ENCODE data around the gene ATP6V1B1. TPM values are rescaled to one million over a fixed set of nuclear protein-coding genes. Genes with fewer than 3 reads are reported as not detected.

Gene ATP6V1B1
- total and polyA plus RNA-seq, 3 experiments from 2014 or later: not detected

- H3K9me3 Mint-ChIP-seq: no peaks in the 10 kb centered on the region
- Histone ChIP-seq H3K4me1 (ENCODE audit: insufficient read depth, low read length) (no peaks in the 10 kb centered on the region), H3K27ac (ENCODE audit: low read depth, low read length) (no peak overlapping the region), H3K27me3 (ENCODE audit: insufficient read depth, low read length, poor library complexity, severe bottlenecking) (peaks cover 10% of the 10 kb centered on the region), H3K36me3 (ENCODE audit: insufficient read depth, low read length) (no peaks in the 10 kb centered on the region), H3K4me3 (ENCODE audit: low read length) (no peak overlapping the region), H3K9me3 (ENCODE audit: low read length) (no peaks in the 10 kb centered on the region)
- no peaks in the 10 kb centered on the region for H3K36me3 Mint-ChIP-seq
- no peak overlapping the region for H3K27ac Mint-ChIP-seq
- CTCF ChIA-PET: interaction anchor here (0.6 to 4.6 kb wide), 5 partner anchors 8 to 67 kb away, joined by 3 to 21 read pairs (median 4); no protein-coding TSS in a partner anchor
- no peak overlapping the region for H3K4me3 Mint-ChIP-seq
- peaks cover 0 to 1% (median 0%) of the 10 kb centered on the region in 3 donors for H3K4me1 Mint-ChIP-seq
- peak; percentile 31 to 62 (median 58) for DNase-seq
- POLR2A ChIA-PET: no interaction called here
- peaks cover 20 to 42% of the 10 kb centered on the region in 2 donors for H3K27me3 Mint-ChIP-seq
Observed at GRCh38 chr2:70919672-70920366, 15.9 kb upstream of the ATP6V1B1 start.

GRCh38 chr2:70920367-70920715 is 15.4 kb upstream of the ATP6V1B1 start:
- no peak overlapping the region for H3K4me3 Mint-ChIP-seq
- H3K27ac ChIP-seq (ENCODE audit: low read depth, low read length): no peak overlapping the region
- H3K36me3 Mint-ChIP-seq: no peaks in the 10 kb centered on the region
- ChIA-PET CTCF (interaction anchor here (0.6 to 4.6 kb wide), 5 partner anchors 9 to 68 kb away, joined by 3 to 21 read pairs (median 4); no protein-coding TSS in a partner anchor), POLR2A (no interaction called here)
- H3K9me3 ChIP-seq (ENCODE audit: low read length): no peaks in the 10 kb centered on the region
- H3K27ac Mint-ChIP-seq: no peak overlapping the region
- H3K4me3 ChIP-seq (ENCODE audit: low read length): no peak overlapping the region
- H3K27me3 Mint-ChIP-seq: peaks cover 19 to 42% of the 10 kb centered on the region in 2 donors
- H3K4me1 ChIP-seq (ENCODE audit: insufficient read depth, low read length): no peaks in the 10 kb centered on the region
- H3K36me3 ChIP-seq (ENCODE audit: insufficient read depth, low read length): no peaks in the 10 kb centered on the region
- no peak for DNase-seq
- peaks cover 10% of the 10 kb centered on the region for H3K27me3 ChIP-seq (ENCODE audit: insufficient read depth, low read length, poor library complexity, severe bottlenecking)
- H3K4me1 Mint-ChIP-seq: peaks cover 0 to 1% (median 0%) of the 10 kb centered on the region in 3 donors
- H3K9me3 Mint-ChIP-seq: no peaks in the 10 kb centered on the region

GRCh38 chr2:70921031-70921430 is 14.7 kb upstream of the ATP6V1B1 start:
- H3K4me1 ChIP-seq (ENCODE audit: insufficient read depth, low read length): no peaks in the 10 kb centered on the region
- H3K36me3 ChIP-seq (ENCODE audit: insufficient read depth, low read length): no peaks in the 10 kb centered on the region
- no peak overlapping the region for H3K27ac Mint-ChIP-seq
- ChIA-PET POLR2A (no interaction called here), CTCF (interaction anchor here (2.0 to 4.6 kb wide), 2 partner anchors 27 to 50 kb away, joined by 9 to 21 read pairs; no protein-coding TSS in a partner anchor)
- no peak overlapping the region for H3K4me3 Mint-ChIP-seq
- H3K9me3 Mint-ChIP-seq: no peaks in the 10 kb centered on the region
- no peaks in the 10 kb centered on the region for H3K36me3 Mint-ChIP-seq
- H3K4me3 ChIP-seq (ENCODE audit: low read length): no peak overlapping the region
- peaks cover 0 to 1% (median 0%) of the 10 kb centered on the region in 3 donors for H3K4me1 Mint-ChIP-seq
- no peak overlapping the region for H3K27ac ChIP-seq (ENCODE audit: low read depth, low read length)
- H3K9me3 ChIP-seq (ENCODE audit: low read length): no peaks in the 10 kb centered on the region
- H3K27me3 Mint-ChIP-seq: peaks cover 19 to 42% of the 10 kb centered on the region in 2 donors
- DNase-seq: no peak
- H3K27me3 ChIP-seq (ENCODE audit: insufficient read depth, low read length, poor library complexity, severe bottlenecking): peaks cover 10% of the 10 kb centered on the region

- H3K4me1 Mint-ChIP-seq: peaks cover 0 to 1% (median 0%) of the 10 kb centered on the region in 3 donors
- DNase-seq: no peak
- peaks cover 19 to 37% of the 10 kb centered on the region in 2 donors for H3K27me3 Mint-ChIP-seq
- Histone ChIP-seq H3K9me3 (ENCODE audit: low read length) (no peaks in the 10 kb centered on the region), H3K4me3 (ENCODE audit: low read length) (no peak overlapping the region), H3K27me3 (ENCODE audit: insufficient read depth, low read length, poor library complexity, severe bottlenecking) (peaks cover 10% of the 10 kb centered on the region), H3K4me1 (ENCODE audit: insufficient read depth, low read length) (no peaks in the 10 kb centered on the region), H3K27ac (ENCODE audit: low read depth, low read length) (no peak overlapping the region), H3K36me3 (ENCODE audit: insufficient read depth, low read length) (no peaks in the 10 kb centered on the region)
- no peak overlapping the region for H3K27ac Mint-ChIP-seq
- H3K4me3 Mint-ChIP-seq: no peak overlapping the region
- no peaks in the 10 kb centered on the region for H3K36me3 Mint-ChIP-seq
- no peaks in the 10 kb centered on the region for H3K9me3 Mint-ChIP-seq
- POLR2A ChIA-PET: no interaction called here
- CTCF ChIA-PET: interaction anchor here (2.0 to 4.6 kb wide), 2 partner anchors 26 to 51 kb away, joined by 9 to 21 read pairs; no protein-coding TSS in a partner anchor
Observed at GRCh38 chr2:70921839-70922234, 13.9 kb upstream of the ATP6V1B1 start.

- CTCF ChIA-PET: interaction anchor here (2.0 to 4.6 kb wide), 2 partner anchors 26 to 52 kb away, joined by 9 to 21 read pairs; no protein-coding TSS in a partner anchor
- peak overlapping the region in 1 of 8 donors; percentile 64 for H3K27ac Mint-ChIP-seq
- peaks cover 8% of the 10 kb centered on the region for H3K27me3 ChIP-seq (ENCODE audit: insufficient read depth, low read length, poor library complexity, severe bottlenecking)
- no peak overlapping the region for H3K4me3 Mint-ChIP-seq
- POLR2A ChIA-PET: no interaction called here
- H3K27me3 Mint-ChIP-seq: peaks cover 17 to 38% of the 10 kb centered on the region in 2 donors
- H3K4me3 ChIP-seq (ENCODE audit: low read length): no peak overlapping the region
- no peaks in the 10 kb centered on the region for H3K4me1 ChIP-seq (ENCODE audit: insufficient read depth, low read length)
- H3K36me3 ChIP-seq (ENCODE audit: insufficient read depth, low read length): no peaks in the 10 kb centered on the region
- no peaks in the 10 kb centered on the region for H3K9me3 ChIP-seq (ENCODE audit: low read length)
- peaks cover 0 to 1% (median 0%) of the 10 kb centered on the region in 3 donors for H3K4me1 Mint-ChIP-seq
- DNase-seq: no peak
- H3K27ac ChIP-seq (ENCODE audit: low read depth, low read length): no peak overlapping the region
- no peaks in the 10 kb centered on the region for H3K9me3 Mint-ChIP-seq
- H3K36me3 Mint-ChIP-seq: no peaks in the 10 kb centered on the region
Observed at GRCh38 chr2:70922235-70923234, 13.2 kb upstream of the ATP6V1B1 start.

- H3K36me3 Mint-ChIP-seq: no peaks in the 10 kb centered on the region
- H3K27ac ChIP-seq (ENCODE audit: low read depth, low read length): no peak overlapping the region
- H3K9me3 Mint-ChIP-seq: no peaks in the 10 kb centered on the region
- peaks cover 18 to 34% of the 10 kb centered on the region in 2 donors for H3K27me3 Mint-ChIP-seq
- ChIA-PET CTCF (interaction anchor here (4.6 kb wide), 1 partner anchor 53 kb away, joined by 21 read pairs; no protein-coding TSS in a partner anchor), POLR2A (no interaction called here)
- H3K9me3 ChIP-seq (ENCODE audit: low read length): no peaks in the 10 kb centered on the region
- H3K4me1 ChIP-seq (ENCODE audit: insufficient read depth, low read length): no peaks in the 10 kb centered on the region
- DNase-seq: no peak
- no peaks in the 10 kb centered on the region for H3K27me3 ChIP-seq (ENCODE audit: insufficient read depth, low read length, poor library complexity, severe bottlenecking)
- no peak overlapping the region for H3K4me3 ChIP-seq (ENCODE audit: low read length)
- no peak overlapping the region for H3K27ac Mint-ChIP-seq
- H3K4me3 Mint-ChIP-seq: no peak overlapping the region
- peaks cover 0 to 1% (median 0%) of the 10 kb centered on the region in 3 donors for H3K4me1 Mint-ChIP-seq
- H3K36me3 ChIP-seq (ENCODE audit: insufficient read depth, low read length): no peaks in the 10 kb centered on the region
Observed at GRCh38 chr2:70923378-70924015, 12.2 kb upstream of the ATP6V1B1 start.

GRCh38 chr2:70926042-70926441 is 9.7 kb upstream of the ATP6V1B1 start:
- no peak overlapping the region for H3K4me3 Mint-ChIP-seq
- H3K4me3 ChIP-seq (ENCODE audit: low read length): no peak overlapping the region
- no peaks in the 10 kb centered on the region for H3K4me1 ChIP-seq (ENCODE audit: insufficient read depth, low read length)
- ChIA-PET POLR2A (no interaction called here), CTCF (no interaction called here)
- H3K36me3 Mint-ChIP-seq: no peaks in the 10 kb centered on the region
- peaks cover 13 to 27% of the 10 kb centered on the region in 2 donors for H3K27me3 Mint-ChIP-seq
- no peaks in the 10 kb centered on the region for H3K4me1 Mint-ChIP-seq
- no peak overlapping the region for H3K27ac Mint-ChIP-seq
- no peaks in the 10 kb centered on the region for H3K36me3 ChIP-seq (ENCODE audit: insufficient read depth, low read length)
- no peak for DNase-seq
- no peaks in the 10 kb centered on the region for H3K27me3 ChIP-seq (ENCODE audit: insufficient read depth, low read length, poor library complexity, severe bottlenecking)
- H3K9me3 Mint-ChIP-seq: no peaks in the 10 kb centered on the region
- H3K27ac ChIP-seq (ENCODE audit: low read depth, low read length): no peak overlapping the region
- no peaks in the 10 kb centered on the region for H3K9me3 ChIP-seq (ENCODE audit: low read length)
